ENCODE measurements around the gene CYRIA.

The CYRIA gene

GRCh38 chr2:16665748-16666448 lies at the start of gene CYRIA:
Gene CYRIA (minus strand): TSS chr2:16665834. CDS start chr2:16588119, 77,715 bp downstream.
- Histone ChIP-seq H3K36me3 (ENCODE audit: control insufficient read depth, insufficient read depth, low read length) (no peaks in the 10 kb centered on the region), H3K27me3 (ENCODE audit: control insufficient read depth, insufficient read depth, low read length) (peaks cover 28% of the 10 kb centered on the region), H3K9me3 (ENCODE audit: control insufficient read depth, insufficient read depth, low read depth, low read length) (no peaks in the 10 kb centered on the region), H3K4me1 (ENCODE audit: control insufficient read depth, insufficient read depth, low read length) (peaks cover 19% of the 10 kb centered on the region; the same call in 1 of the 2 replicates), H3K9ac (ENCODE audit: low read length) (peak within 1 kb of the TSS; percentile 40), H3K4me3 (ENCODE audit: low read depth, low read length) (peak within 1 kb of the TSS; percentile 75), H3K27ac (ENCODE audit: low read depth, low read length) (no peak within 1 kb of the TSS)

- Histone ChIP-seq H3K27me3 (ENCODE audit: control insufficient read depth, insufficient read depth, low read length) (no peaks in the 10 kb centered on the region), H3K9me3 (ENCODE audit: control insufficient read depth, insufficient read depth, low read depth, low read length) (no peaks in the 10 kb centered on the region), H3K9ac (ENCODE audit: low read length) (no peak overlapping the region), H3K4me1 (ENCODE audit: control insufficient read depth, insufficient read depth, low read length) (no peaks in the 10 kb centered on the region; the same call in 1 of the 2 replicates), H3K27ac (ENCODE audit: low read depth, low read length) (no peak overlapping the region), H3K4me3 (ENCODE audit: low read depth, low read length) (no peak overlapping the region), H3K36me3 (ENCODE audit: control insufficient read depth, insufficient read depth, low read length) (no peaks in the 10 kb centered on the region)
Observed at GRCh38 chr2:16713011-16713423, 47.4 kb upstream of the CYRIA start.

GRCh38 chr2:16709769-16710168 lies 44.1 kb upstream of the CYRIA start:
- Histone ChIP-seq H3K27me3 (ENCODE audit: control insufficient read depth, insufficient read depth, low read length) (no peaks in the 10 kb centered on the region), H3K9me3 (ENCODE audit: control insufficient read depth, insufficient read depth, low read depth, low read length) (no peaks in the 10 kb centered on the region), H3K27ac (ENCODE audit: low read depth, low read length) (no peak overlapping the region), H3K36me3 (ENCODE audit: control insufficient read depth, insufficient read depth, low read length) (no peaks in the 10 kb centered on the region), H3K4me1 (ENCODE audit: control insufficient read depth, insufficient read depth, low read length) (no peaks in the 10 kb centered on the region), H3K4me3 (ENCODE audit: low read depth, low read length) (no peak overlapping the region), H3K9ac (ENCODE audit: low read length) (no peak overlapping the region)

- Histone ChIP-seq H3K36me3 (ENCODE audit: control insufficient read depth, insufficient read depth, low read length) (no peaks in the 10 kb centered on the region), H3K4me3 (ENCODE audit: low read depth, low read length) (no peak overlapping the region), H3K9ac (ENCODE audit: low read length) (no peak overlapping the region), H3K9me3 (ENCODE audit: control insufficient read depth, insufficient read depth, low read depth, low read length) (no peaks in the 10 kb centered on the region), H3K27ac (ENCODE audit: low read depth, low read length) (no peak overlapping the region), H3K27me3 (ENCODE audit: control insufficient read depth, insufficient read depth, low read length) (no peaks in the 10 kb centered on the region), H3K4me1 (ENCODE audit: control insufficient read depth, insufficient read depth, low read length) (no peaks in the 10 kb centered on the region)
Observed at GRCh38 chr2:16708173-16708572, 42.5 kb upstream of the CYRIA start.

- H3K27ac ChIP-seq (ENCODE audit: low read depth, low read length), result no peak overlapping the region
- H3K9me3 ChIP-seq (ENCODE audit: control insufficient read depth, insufficient read depth, low read depth, low read length), result no peaks in the 10 kb centered on the region
- H3K4me1 ChIP-seq (ENCODE audit: control insufficient read depth, insufficient read depth, low read length), result no peaks in the 10 kb centered on the region
- H3K36me3 ChIP-seq (ENCODE audit: control insufficient read depth, insufficient read depth, low read length), result no peaks in the 10 kb centered on the region
- no peaks in the 10 kb centered on the region for H3K27me3 ChIP-seq (ENCODE audit: control insufficient read depth, insufficient read depth, low read length)
- no peak overlapping the region for H3K4me3 ChIP-seq (ENCODE audit: low read depth, low read length)
- H3K9ac ChIP-seq (ENCODE audit: low read length), result no peak overlapping the region
Observed at GRCh38 chr2:16707014-16707623, 41.5 kb upstream of the CYRIA start.

- H3K27ac ChIP-seq (ENCODE audit: low read depth, low read length), result no peak overlapping the region
- no peak overlapping the region for H3K4me3 ChIP-seq (ENCODE audit: low read depth, low read length)
Observed at GRCh38 chr2:16700551-16701259, 35.1 kb upstream of the CYRIA start.

GRCh38 chr2:16693854-16694253 lies 28.2 kb upstream of the CYRIA start:
- H3K27me3 ChIP-seq (ENCODE audit: control insufficient read depth, insufficient read depth, low read length), result no peaks in the 10 kb centered on the region
- peaks cover 3% of the 10 kb centered on the region; the same call in 1 of the 2 replicates for H3K9me3 ChIP-seq (ENCODE audit: control insufficient read depth, insufficient read depth, low read depth, low read length)
- H3K9ac ChIP-seq (ENCODE audit: low read length), result no peak overlapping the region
- H3K36me3 ChIP-seq (ENCODE audit: control insufficient read depth, insufficient read depth, low read length), result no peaks in the 10 kb centered on the region
- no peak overlapping the region for H3K27ac ChIP-seq (ENCODE audit: low read depth, low read length)
- H3K4me1 ChIP-seq (ENCODE audit: control insufficient read depth, insufficient read depth, low read length), result no peaks in the 10 kb centered on the region
- H3K4me3 ChIP-seq (ENCODE audit: low read depth, low read length), result no peak overlapping the region

More at GRCh38 chr2:16700551-16701259, 35.1 kb upstream of the CYRIA start:
- H3K27me3 ChIP-seq (ENCODE audit: control insufficient read depth, insufficient read depth, low read length), result no peaks in the 10 kb centered on the region
- H3K9me3 ChIP-seq (ENCODE audit: control insufficient read depth, insufficient read depth, low read depth, low read length), result peaks cover 3% of the 10 kb centered on the region; the same call in 1 of the 2 replicates
- no peaks in the 10 kb centered on the region for H3K4me1 ChIP-seq (ENCODE audit: control insufficient read depth, insufficient read depth, low read length)
- no peaks in the 10 kb centered on the region for H3K36me3 ChIP-seq (ENCODE audit: control insufficient read depth, insufficient read depth, low read length)
- H3K9ac ChIP-seq (ENCODE audit: low read length), result no peak overlapping the region

GRCh38 chr2:16691261-16691660 lies 25.6 kb upstream of the CYRIA start:
- H3K27me3 ChIP-seq (ENCODE audit: control insufficient read depth, insufficient read depth, low read length), result no peaks in the 10 kb centered on the region
- no peak overlapping the region for H3K4me3 ChIP-seq (ENCODE audit: low read depth, low read length)
- H3K36me3 ChIP-seq (ENCODE audit: control insufficient read depth, insufficient read depth, low read length), result no peaks in the 10 kb centered on the region
- no peak overlapping the region for H3K9ac ChIP-seq (ENCODE audit: low read length)
- H3K9me3 ChIP-seq (ENCODE audit: control insufficient read depth, insufficient read depth, low read depth, low read length), result no peaks in the 10 kb centered on the region
- no peak overlapping the region for H3K27ac ChIP-seq (ENCODE audit: low read depth, low read length)
- no peaks in the 10 kb centered on the region for H3K4me1 ChIP-seq (ENCODE audit: control insufficient read depth, insufficient read depth, low read length)

GRCh38 chr2:16687955-16688354 lies 22.3 kb upstream of the CYRIA start:
- Histone ChIP-seq H3K4me1 (ENCODE audit: control insufficient read depth, insufficient read depth, low read length) (no peaks in the 10 kb centered on the region), H3K9ac (ENCODE audit: low read length) (no peak overlapping the region), H3K27me3 (ENCODE audit: control insufficient read depth, insufficient read depth, low read length) (no peaks in the 10 kb centered on the region), H3K36me3 (ENCODE audit: control insufficient read depth, insufficient read depth, low read length) (no peaks in the 10 kb centered on the region), H3K27ac (ENCODE audit: low read depth, low read length) (no peak overlapping the region), H3K9me3 (ENCODE audit: control insufficient read depth, insufficient read depth, low read depth, low read length) (no peaks in the 10 kb centered on the region), H3K4me3 (ENCODE audit: low read depth, low read length) (no peak overlapping the region)

GRCh38 chr2:16687222-16687621 lies 21.6 kb upstream of the CYRIA start:
- Histone ChIP-seq H3K4me3 (ENCODE audit: low read depth, low read length) (no peak overlapping the region), H3K27ac (ENCODE audit: low read depth, low read length) (no peak overlapping the region), H3K9me3 (ENCODE audit: control insufficient read depth, insufficient read depth, low read depth, low read length) (no peaks in the 10 kb centered on the region), H3K9ac (ENCODE audit: low read length) (no peak overlapping the region), H3K27me3 (ENCODE audit: control insufficient read depth, insufficient read depth, low read length) (no peaks in the 10 kb centered on the region), H3K4me1 (ENCODE audit: control insufficient read depth, insufficient read depth, low read length) (no peaks in the 10 kb centered on the region), H3K36me3 (ENCODE audit: control insufficient read depth, insufficient read depth, low read length) (no peaks in the 10 kb centered on the region)

- H3K27me3 ChIP-seq (ENCODE audit: control insufficient read depth, insufficient read depth, low read length), result no peaks in the 10 kb centered on the region
- no peak overlapping the region for H3K27ac ChIP-seq (ENCODE audit: low read depth, low read length)
- no peak overlapping the region for H3K4me3 ChIP-seq (ENCODE audit: low read depth, low read length)
- H3K9ac ChIP-seq (ENCODE audit: low read length), result no peak overlapping the region
- H3K9me3 ChIP-seq (ENCODE audit: control insufficient read depth, insufficient read depth, low read depth, low read length), result no peaks in the 10 kb centered on the region
- no peaks in the 10 kb centered on the region for H3K4me1 ChIP-seq (ENCODE audit: control insufficient read depth, insufficient read depth, low read length)
- H3K36me3 ChIP-seq (ENCODE audit: control insufficient read depth, insufficient read depth, low read length), result no peaks in the 10 kb centered on the region
Observed at GRCh38 chr2:16686641-16687040, 21.0 kb upstream of the CYRIA start.
